Caco-2 (cell line): ENCODE data around the gene KRTCAP2. TPM values are rescaled to one million over a fixed set of nuclear protein-coding genes. Genes with fewer than 3 reads are reported as not detected.

ENCODE experiments used
- BruUV-seq: library from RNA; stranded (reverse); fragments of 400-500 nt; replicated peaks from 2 replicates; lab custom pipeline; 2021; lab: Mats Ljungman, UMichigan
- CTCF ChIA-PET: fragments of 300-600 bp; sonication (Branson Sonifier 250); formaldehyde crosslinking; loops from one replicate; lab custom pipeline; 2022; ENCODE audit warnings: antibody characterized with exemption; lab: Charles Lee
- POLR2A ChIA-PET: fragments of 300-600 bp; sonication (Branson Sonifier 250); formaldehyde crosslinking; loops from one replicate; lab custom pipeline; 2022; ENCODE audit warnings: antibody characterized with exemption; lab: Charles Lee
- DNase-seq, 2 experiments: peaks; one replicate each; pipeline versions ENCODE4 v3.0.0 to v3.0.0-alpha.2; 2020 to 2022
- H3K27me3 ChIP-seq: replicated peaks from 2 replicates; pipeline ENCODE4 v1.6.0; 2011; ENCODE audit warnings: low read length; ENCODE audit not compliant: control insufficient read depth, insufficient read depth
- H3K36me3 ChIP-seq: 2 replicates; pipeline ENCODE4 v1.5.1; 2011; ENCODE audit warnings: low read length; ENCODE audit not compliant: control insufficient read depth, insufficient read depth
- H3K4me1 ChIP-seq: fragments of 250-450 bp; sonication (Bioruptor Pico); 2 replicates; pipeline ENCODE4 v1.5.1; 2020; ENCODE audit warnings: mild to moderate bottlenecking
- H3K4me3 ChIP-seq: 2 replicates; pipeline ENCODE4 v1.5.1; 2011; ENCODE audit warnings: low read depth, mild to moderate bottlenecking, control low read depth, low read length
- H3K9me3 ChIP-seq: fragments of 250-450 bp; sonication (Bioruptor Pico); 2 replicates; pipeline ENCODE4 v1.5.1; 2020; ENCODE audit warnings: mild to moderate bottlenecking, moderate library complexity
- H3K27ac Mint-ChIP-seq: one replicate; pipeline ENCODE4 v1.8.0; 2022; ENCODE audit warnings: mixed read lengths; ENCODE audit not compliant: unreplicated experiment
- H3K27me3 Mint-ChIP-seq: one replicate; pipeline ENCODE4 v1.8.0; 2022; ENCODE audit warnings: mixed read lengths; ENCODE audit not compliant: insufficient read depth, unreplicated experiment
- H3K36me3 Mint-ChIP-seq: one replicate; pipeline ENCODE4 v1.8.0; 2022; ENCODE audit warnings: mild to moderate bottlenecking, mixed read lengths; ENCODE audit not compliant: insufficient read depth, unreplicated experiment
- H3K4me1 Mint-ChIP-seq: one replicate; pipeline ENCODE4 v1.8.0; 2022; ENCODE audit warnings: low read depth, mixed read lengths; ENCODE audit not compliant: unreplicated experiment
- H3K4me3 Mint-ChIP-seq: one replicate; pipeline ENCODE4 v1.8.0; 2022; ENCODE audit warnings: mild to moderate bottlenecking, moderate library complexity, mixed read lengths; ENCODE audit not compliant: unreplicated experiment
- H3K9me3 Mint-ChIP-seq: one replicate; pipeline ENCODE4 v1.8.0; 2022; ENCODE audit warnings: mixed read lengths; ENCODE audit not compliant: unreplicated experiment
- intact Hi-C: fragments of 100-400 bp; cut with micrococcal nuclease; formaldehyde crosslinking; loops from one replicate; pipeline ENCODE4 v1.10.0; 2022; ENCODE audit not compliant: unreplicated experiment
- total RNA-seq: library from RNA; stranded (reverse); gene quantifications from 2 replicates; pipeline ENCODE4 v1.2.3, GENCODE V29; 2022
- TF ChIP-seq, protein P1 (sequence below), 2 experiments: fragments of 200-600 bp in 1 of 2; IDR thresholded peaks; 1 replicate in 1 of 2; 2 replicates in 1 of 2; pipeline versions ENCODE4 v1.5.1 to v1.8.0; 2011 to 2022; ENCODE audit warnings: antibody characterized with exemption in 1 of 2, control low read depth in 1 of 2, inconsistent platforms in 1 of 2, low read depth in 1 of 2, low read length in 1 of 2, mild to moderate bottlenecking in 1 of 2, moderate library complexity in 1 of 2; ENCODE audit not compliant: insufficient read depth in 1 of 2, severe bottlenecking in 1 of 2, unreplicated experiment in 1 of 2

KRTCAP2 gene
- total RNA-seq, 1 experiment from 2014 or later, result 215 TPM

DNA sequence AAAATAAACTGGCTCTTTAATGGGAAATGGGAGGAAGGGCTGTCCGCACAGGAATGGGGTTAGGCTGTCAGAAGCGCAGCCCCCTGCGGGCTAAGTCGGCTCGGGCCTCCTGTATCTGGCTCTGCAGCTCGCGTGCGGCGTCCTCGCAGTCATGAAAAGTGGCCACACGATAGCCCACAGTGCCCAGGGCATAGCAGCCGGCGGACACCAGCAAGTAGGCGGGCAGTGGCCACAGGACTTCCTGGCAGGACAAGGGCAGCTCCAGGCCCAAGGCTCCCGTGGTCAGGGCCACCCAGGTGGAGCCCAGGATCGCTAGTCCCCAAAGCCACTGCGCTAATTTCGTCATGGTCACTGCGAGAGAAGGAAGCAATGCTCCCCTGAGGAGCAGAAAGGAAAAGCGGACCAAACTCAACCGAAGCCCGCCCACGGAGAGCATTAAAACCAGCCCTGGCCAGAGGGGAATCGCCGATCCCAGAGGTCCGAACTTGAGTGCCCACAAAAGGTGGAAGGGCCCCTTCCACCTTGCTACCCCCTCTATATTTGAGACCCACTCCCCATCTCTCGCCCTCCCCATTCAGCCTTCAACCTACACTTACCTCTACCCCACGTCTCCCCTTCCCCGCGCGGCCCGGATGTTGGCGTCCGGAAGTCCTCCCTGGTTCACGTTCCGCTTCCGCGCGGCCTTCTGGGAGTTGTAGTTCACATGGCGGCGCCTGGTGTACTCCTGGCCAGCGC is 33.0 kb downstream of the KRTCAP2 start, which contains the start of gene DPM3:
DPM3 (minus strand) TSS at position 637 of the 735 bp plus-strand sequence; CDS start at position 346, 291 bp downstream.
- H3K4me1 ChIP-seq, result no peaks in the 10 kb centered on the region
- Mint-ChIP-seq H3K4me3 (peak within 1 kb of the TSS; percentile 89), H3K27ac (peak within 1 kb of the TSS; percentile 95), H3K36me3 (peaks cover 32% of the 10 kb centered on the region), H3K9me3 (no peaks in the 10 kb centered on the region), H3K4me1 (no peaks in the 10 kb centered on the region), H3K27me3 (no peaks in the 10 kb centered on the region)
- H3K4me3 ChIP-seq, result peak within 1 kb of the TSS; percentile 78
- TF ChIP-seq, protein P1, sequence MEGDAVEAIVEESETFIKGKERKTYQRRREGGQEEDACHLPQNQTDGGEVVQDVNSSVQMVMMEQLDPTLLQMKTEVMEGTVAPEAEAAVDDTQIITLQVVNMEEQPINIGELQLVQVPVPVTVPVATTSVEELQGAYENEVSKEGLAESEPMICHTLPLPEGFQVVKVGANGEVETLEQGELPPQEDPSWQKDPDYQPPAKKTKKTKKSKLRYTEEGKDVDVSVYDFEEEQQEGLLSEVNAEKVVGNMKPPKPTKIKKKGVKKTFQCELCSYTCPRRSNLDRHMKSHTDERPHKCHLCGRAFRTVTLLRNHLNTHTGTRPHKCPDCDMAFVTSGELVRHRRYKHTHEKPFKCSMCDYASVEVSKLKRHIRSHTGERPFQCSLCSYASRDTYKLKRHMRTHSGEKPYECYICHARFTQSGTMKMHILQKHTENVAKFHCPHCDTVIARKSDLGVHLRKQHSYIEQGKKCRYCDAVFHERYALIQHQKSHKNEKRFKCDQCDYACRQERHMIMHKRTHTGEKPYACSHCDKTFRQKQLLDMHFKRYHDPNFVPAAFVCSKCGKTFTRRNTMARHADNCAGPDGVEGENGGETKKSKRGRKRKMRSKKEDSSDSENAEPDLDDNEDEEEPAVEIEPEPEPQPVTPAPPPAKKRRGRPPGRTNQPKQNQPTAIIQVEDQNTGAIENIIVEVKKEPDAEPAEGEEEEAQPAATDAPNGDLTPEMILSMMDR (IDR thresholded peaks at IDR 0.05; ENCODE audit: insufficient read depth in 1 of 2, low read depth in 1 of 2, low read length in 1 of 2, severe bottlenecking in 1 of 2, unreplicated experiment in 1 of 2), result no peak
- no peaks in the 10 kb centered on the region for H3K27me3 ChIP-seq
- intact Hi-C loops, result loop anchor here (1.0 kb wide), 1 partner anchor 46 kb away; no protein-coding TSS in a partner anchor
- POLR2A ChIA-PET, result no interaction called here
- peak; percentile 84 to 87 for DNase-seq
- H3K9me3 ChIP-seq, result no peaks in the 10 kb centered on the region
- CTCF ChIA-PET, result interaction anchor here (0.9 kb wide), 2 partner anchors 33 to 49 kb away, joined by 3 to 4 read pairs; partner anchors contain the start of gene KRTCAP2
- BruUV-seq, result TSS peak; percentile 72
- peaks cover 2% of the 10 kb centered on the region; the same call in 1 of the 2 replicates for H3K36me3 ChIP-seq

DNA sequence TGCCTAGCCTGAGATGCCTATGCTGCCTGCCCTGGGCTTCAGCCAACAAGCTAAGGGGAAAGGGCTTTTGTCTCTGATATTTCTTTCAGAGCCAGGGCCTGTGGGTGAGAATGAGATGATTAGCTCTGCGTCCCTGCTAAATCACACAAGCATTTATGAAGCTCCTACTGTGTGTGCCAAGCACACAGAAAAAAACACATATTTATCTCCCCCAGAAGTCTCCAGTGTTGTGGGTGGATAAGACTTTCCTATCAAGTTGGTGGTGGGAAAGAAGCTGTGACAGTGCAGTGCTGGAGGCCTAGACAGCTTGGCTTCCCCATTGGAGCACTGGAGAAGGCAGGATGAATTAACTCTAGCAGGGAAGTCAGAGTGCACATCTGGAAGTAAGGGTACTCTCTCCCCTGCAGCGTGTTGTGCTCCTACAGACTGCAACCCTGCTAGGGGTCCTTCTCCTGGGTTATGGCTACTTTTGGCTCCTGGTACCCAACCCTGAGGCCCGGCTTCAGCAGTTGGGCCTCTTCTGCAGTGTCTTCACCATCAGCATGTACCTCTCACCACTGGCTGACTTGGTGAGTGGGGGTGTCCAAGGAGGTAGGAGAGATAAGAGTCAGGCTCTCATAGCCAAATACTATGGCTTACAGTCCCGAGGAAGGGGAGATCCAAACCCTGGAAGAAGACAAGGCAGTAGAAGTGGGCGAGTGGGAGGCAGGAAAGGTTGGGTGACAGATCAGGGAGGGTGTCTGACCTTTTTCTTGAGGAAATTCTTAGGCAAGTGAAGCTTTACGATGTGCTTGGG is 35.8 kb downstream of the KRTCAP2 start:
- POLR2A ChIA-PET, result interaction anchor here (0.5 to 1.6 kb wide), 2 partner anchors 16 to 797 kb away, joined by 3 read pairs; partner anchors contain the start of gene KHDC4
- intact Hi-C loops, result no loop called here
- H3K4me1 ChIP-seq, result peaks cover 9% of the 10 kb centered on the region

More for the DNA sequence above, 35.8 kb downstream of the KRTCAP2 start:
- CTCF ChIA-PET, result interaction anchor here (1.4 kb wide), 1 partner anchor 30 kb away, joined by 4 read pairs; no protein-coding TSS in a partner anchor
- Histone ChIP-seq H3K9me3 (no peaks in the 10 kb centered on the region), H3K36me3 (peaks cover 11% of the 10 kb centered on the region), H3K4me3 (peak overlapping the region; percentile 29), H3K27me3 (no peaks in the 10 kb centered on the region)
- TF ChIP-seq, protein P1 (IDR thresholded peaks at IDR 0.05; ENCODE audit: insufficient read depth in 1 of 2, low read depth in 1 of 2, low read length in 1 of 2, severe bottlenecking in 1 of 2, unreplicated experiment in 1 of 2), result no peak
- Mint-ChIP-seq H3K27me3 (no peaks in the 10 kb centered on the region), H3K27ac (peak overlapping the region; percentile 86), H3K36me3 (peaks cover 51% of the 10 kb centered on the region), H3K4me1 (peaks cover 11% of the 10 kb centered on the region), H3K4me3 (peak overlapping the region; percentile 81), H3K9me3 (no peaks in the 10 kb centered on the region)
- BruUV-seq, result no TSS peak
- DNase-seq, result no peak
